Stimulated activated CD8-positive, alpha-beta memory T cell treated with anti-CD3 and anti-CD28 coated beads, Interleukin-15, amount 100 ng/mL, for 1 hour (primary cell): ENCODE results near the gene ANKRD6.

Source experiments
- DNase-seq: peaks from one replicate; pipeline ENCODE4 v3.0.0-alpha.2; 2020; ENCODE audit warnings: low read depth

Gene ANKRD6

GRCh38 chr6:89564752-89565427, 131.9 kb downstream of the ANKRD6 start:
- no peak for DNase-seq

GRCh38 chr6:89566008-89566800, 133.3 kb downstream of the ANKRD6 start:
- DNase-seq: no peak

GRCh38 chr6:89566930-89567629, 134.1 kb downstream of the ANKRD6 start:
- DNase-seq: no peak

- no peak for DNase-seq
Observed at GRCh38 chr6:89567630-89568390, 134.9 kb downstream of the ANKRD6 start.

GRCh38 chr6:89574910-89575561, 142.1 kb downstream of the ANKRD6 start:
- no peak for DNase-seq

- no peak for DNase-seq
Observed at GRCh38 chr6:89575562-89575960, 142.6 kb downstream of the ANKRD6 start.

GRCh38 chr6:89580997-89581666, 148.2 kb downstream of the ANKRD6 start:
- no peak for DNase-seq

GRCh38 chr6:89581689-89582088, 148.7 kb downstream of the ANKRD6 start:
- no peak for DNase-seq

- DNase-seq: no peak
Observed at GRCh38 chr6:89582669-89583325, 149.8 kb downstream of the ANKRD6 start.

GRCh38 chr6:89583559-89583958, 150.6 kb downstream of the ANKRD6 start:
- no peak for DNase-seq

GRCh38 chr6:89584539-89584938, 151.6 kb downstream of the ANKRD6 start:
- DNase-seq: no peak

- no peak for DNase-seq
Observed at GRCh38 chr6:89585154-89585553, 152.2 kb downstream of the ANKRD6 start.

- no peak for DNase-seq
Observed at GRCh38 chr6:89589297-89590025, 156.5 kb downstream of the ANKRD6 start.

- no peak for DNase-seq
Observed at GRCh38 chr6:89590133-89590532, 157.2 kb downstream of the ANKRD6 start.

- no peak for DNase-seq
Observed at GRCh38 chr6:89591745-89592144, 158.8 kb downstream of the ANKRD6 start.

- DNase-seq: no peak
Observed at GRCh38 chr6:89596056-89596455, 163.1 kb downstream of the ANKRD6 start.

GRCh38 chr6:89596484-89596883, 163.5 kb downstream of the ANKRD6 start:
- no peak for DNase-seq

- no peak for DNase-seq
Observed at GRCh38 chr6:89597372-89597771, 164.4 kb downstream of the ANKRD6 start.

- no peak for DNase-seq
Observed at GRCh38 chr6:89597988-89598387, 165.0 kb downstream of the ANKRD6 start.

GRCh38 chr6:89599727-89600126, 166.8 kb downstream of the ANKRD6 start:
- no peak for DNase-seq
